HG03103 (cell line): Measurements from ENCODE around the gene OMP.
"Not testable (repeated sequence)": the region's sequence is repeated elsewhere in the genome, so short reads cannot be mapped to it uniquely, and the experiment has no call there.

Experiments
- ATAC-seq: cut with Tn5 transposase; IDR thresholded peaks from one replicate; pipeline ENCODE4 v1.9.1; 2021; ENCODE audit warnings: low read depth; ENCODE audit not compliant: unreplicated experiment

Gene OMP, protein sequence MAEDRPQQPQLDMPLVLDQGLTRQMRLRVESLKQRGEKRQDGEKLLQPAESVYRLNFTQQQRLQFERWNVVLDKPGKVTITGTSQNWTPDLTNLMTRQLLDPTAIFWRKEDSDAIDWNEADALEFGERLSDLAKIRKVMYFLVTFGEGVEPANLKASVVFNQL

GRCh38 chr11:77102246-77103210 lies at the start of gene OMP:
Gene OMP (plus strand): TSS chr11:77102840. CDS start chr11:77102840, 0 bp downstream.
- no peak for ATAC-seq

GRCh38 chr11:77053217-77054015 lies 49.2 kb upstream of the OMP start:
- ATAC-seq: no peak

DNA sequence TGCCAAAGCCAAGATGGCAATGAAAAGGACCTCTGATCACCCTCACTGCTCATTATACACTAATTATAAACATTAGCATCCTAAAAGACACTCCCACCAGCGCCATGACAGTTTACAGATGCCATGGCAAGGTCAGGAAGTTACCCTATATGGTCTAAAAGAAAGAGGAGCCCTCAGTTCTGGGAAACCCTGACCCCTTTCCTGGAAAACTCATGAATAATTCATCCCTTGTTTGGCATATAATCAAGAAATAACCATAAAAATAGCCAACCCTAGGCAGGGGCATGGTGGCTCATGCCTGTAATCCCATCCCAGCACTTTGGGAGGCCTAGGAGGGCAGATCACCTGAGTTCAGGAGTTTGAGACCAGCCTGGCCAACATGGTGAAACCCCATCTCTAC lies 48.6 kb upstream of the OMP start:
- no peak for ATAC-seq

- no peak for ATAC-seq
These were observed 47.5 kb upstream of the OMP start for GRCh38 chr11:77055101-77055561.

DNA sequence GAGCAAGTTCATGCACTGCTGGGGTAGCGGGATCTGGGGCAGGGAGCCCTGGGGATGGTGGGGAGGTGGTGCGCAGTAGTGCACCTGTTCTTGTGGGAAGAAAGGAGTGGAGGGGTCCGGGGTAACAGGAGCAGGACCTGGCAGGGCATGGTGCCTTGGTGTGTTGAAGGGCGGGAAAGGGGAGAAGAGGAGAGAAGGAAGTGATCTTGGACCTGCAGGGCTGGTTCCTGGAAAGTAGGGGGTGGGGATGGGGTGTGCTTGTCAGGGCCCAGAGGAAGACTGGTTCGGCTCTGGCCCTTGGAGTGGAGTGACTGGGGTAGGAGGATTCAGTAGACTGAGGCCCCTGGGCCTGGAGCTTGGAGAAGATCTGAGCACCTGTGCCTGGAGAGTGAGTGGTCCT lies 46.7 kb upstream of the OMP start:
- no peak for ATAC-seq

DNA sequence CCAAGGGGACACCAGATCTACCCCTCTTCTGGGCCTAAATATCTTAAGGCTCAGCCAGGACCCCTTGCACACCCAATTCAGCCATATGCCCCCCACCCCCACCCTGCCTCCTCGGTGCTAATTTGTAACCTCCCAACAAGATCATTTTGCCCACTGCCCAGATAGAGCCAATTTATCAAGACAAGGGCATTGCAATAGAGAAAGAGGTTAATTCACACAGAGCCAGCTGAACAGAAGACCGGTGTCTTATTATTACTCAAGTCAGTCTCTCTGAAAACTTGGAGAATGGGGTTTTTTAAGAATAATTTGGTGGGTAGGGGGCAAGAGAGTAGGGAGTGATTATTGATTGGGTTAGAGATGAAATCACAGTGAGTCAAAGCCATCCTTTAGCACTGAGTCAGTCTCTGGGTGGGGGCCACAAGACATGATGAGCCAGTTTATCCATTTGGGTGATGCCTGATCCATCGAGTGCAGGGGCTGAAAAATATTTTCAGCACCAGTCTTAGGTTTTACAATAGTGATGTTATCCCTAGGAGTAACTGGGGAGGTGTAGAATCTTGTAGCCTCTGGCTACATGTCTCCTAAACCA lies 45.7 kb upstream of the OMP start:
- no peak for ATAC-seq

DNA sequence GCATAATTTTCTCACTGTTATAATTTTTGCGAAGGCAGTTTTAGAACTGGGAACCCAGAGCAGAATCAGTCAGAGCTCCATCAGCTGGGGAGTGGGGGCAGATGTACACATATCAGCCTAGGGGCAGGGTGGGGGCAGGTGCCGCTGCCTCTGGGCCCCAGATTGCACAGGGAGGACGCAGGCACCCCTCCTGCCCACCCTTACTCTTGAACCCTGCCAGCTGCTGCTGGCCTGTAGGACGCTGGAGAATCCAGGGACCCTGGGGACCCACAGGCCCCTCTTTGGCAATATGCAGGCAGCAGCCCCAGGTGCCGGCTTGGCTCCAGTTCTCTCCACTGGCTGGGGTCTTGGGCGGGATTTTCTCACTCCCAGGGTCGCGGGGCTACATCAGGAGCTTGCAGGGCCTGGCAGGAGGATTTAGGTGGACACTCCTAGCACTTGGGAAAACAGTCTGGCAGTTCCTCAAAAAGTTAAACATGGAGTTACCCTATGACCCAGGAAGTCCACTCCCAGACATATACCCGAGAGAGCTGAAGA lies 44.6 kb upstream of the OMP start:
- ATAC-seq: no peak

DNA sequence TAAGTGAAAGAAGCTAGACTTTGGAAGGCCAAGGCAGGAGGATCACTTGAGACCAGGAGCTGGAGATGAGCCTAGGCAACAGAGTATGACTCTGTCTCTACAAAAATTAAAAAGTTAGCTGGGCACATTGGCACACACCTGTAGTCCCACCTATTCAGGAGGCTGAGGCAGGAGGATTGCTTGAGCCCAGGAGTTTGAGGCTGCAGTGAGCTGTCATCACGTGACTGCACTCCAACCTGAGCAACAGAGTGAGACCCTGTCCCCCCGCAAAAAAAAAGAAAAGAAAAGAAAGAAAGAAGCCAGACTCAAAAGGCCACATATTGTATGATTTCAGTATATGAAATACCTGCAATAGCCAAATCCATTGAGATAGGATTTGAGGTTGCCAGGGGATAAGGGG lies 43.7 kb upstream of the OMP start:
- ATAC-seq: no peak

DNA sequence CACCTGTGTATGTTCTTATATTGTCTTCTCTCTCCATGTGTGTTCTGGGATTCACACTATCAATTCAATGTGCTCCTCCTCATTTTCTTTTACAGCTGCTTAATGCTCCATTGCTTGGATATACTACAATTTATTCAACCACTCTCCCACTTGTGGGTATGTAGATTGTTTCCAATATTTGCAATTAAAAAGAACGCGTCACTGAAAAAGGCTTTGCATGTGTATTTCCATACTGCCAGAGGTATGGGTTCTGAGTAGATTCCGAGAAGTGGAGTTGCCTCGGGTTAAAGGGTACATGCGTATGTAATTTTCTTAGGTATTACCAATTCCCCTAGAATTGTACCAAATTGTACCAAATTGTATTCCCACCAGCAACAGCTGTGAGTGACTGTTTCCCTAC lies 42.8 kb upstream of the OMP start:
- ATAC-seq: no peak

DNA sequence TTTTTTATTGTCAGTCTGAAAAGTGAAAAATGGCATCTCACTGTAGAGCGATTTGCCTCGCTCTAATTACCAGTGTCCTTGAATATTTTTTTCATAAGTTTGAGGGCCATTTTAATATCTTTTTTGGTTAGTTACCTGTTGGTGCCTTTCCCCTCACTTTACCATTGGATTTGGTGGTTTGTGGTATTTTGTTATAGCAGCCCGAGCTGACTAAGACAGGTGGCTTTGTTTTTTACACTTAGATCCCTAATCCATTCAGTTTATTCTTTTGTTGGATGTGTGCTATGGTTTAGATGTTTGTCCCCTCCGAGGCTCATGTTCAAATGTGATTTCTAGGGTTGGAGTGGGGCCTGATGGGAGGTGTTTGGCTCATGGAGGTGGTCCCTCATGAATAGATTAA lies 42.4 kb upstream of the OMP start:
- ATAC-seq: no peak

GRCh38 chr11:77061258-77061657 lies 41.4 kb upstream of the OMP start:
- not testable (repeated sequence) for ATAC-seq

GRCh38 chr11:77062924-77063323 lies 39.7 kb upstream of the OMP start:
- ATAC-seq: no peak

DNA sequence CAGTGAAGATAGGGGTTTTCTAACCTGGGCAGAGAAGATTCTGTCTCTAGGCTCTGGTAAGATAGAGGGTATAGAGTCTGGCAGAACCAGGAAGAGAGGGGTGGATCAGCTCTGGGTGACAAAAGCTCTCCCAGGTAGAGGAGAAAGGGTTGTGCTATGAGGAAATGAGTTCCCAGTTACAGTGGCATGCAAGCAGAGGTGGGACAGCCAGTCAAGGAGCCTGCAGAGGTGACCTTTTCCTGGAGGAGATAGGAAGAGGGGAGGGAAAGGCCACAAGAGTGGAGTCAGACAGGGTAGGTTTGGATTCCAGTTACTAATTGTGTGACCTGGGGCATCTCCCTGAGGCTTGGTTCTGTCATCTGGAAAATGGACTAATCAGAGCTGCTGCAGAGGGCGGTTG lies 39.2 kb upstream of the OMP start:
- no peak for ATAC-seq

- no peak for ATAC-seq
These were observed 38.8 kb upstream of the OMP start for GRCh38 chr11:77063861-77064260.

- no peak for ATAC-seq
These were observed 37.9 kb upstream of the OMP start for GRCh38 chr11:77064648-77065217.

DNA sequence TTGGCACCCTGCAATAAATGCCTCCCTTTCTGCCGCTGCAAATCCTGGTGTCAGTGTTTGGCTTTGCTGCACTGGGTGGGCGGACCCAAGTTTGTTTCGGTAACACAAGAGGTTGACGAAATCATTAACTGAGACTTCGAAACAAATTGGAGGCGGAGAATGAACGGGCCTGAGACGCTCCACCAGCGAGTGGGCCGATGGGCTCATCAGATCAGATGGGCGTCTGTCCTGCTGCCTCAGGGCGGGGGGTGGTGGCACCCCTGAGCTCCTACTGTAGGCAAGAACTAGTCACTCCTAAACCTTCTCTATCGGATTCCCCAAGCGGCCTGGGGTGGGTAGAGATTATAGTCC lies 36.8 kb upstream of the OMP start:
- ATAC-seq: no peak

DNA sequence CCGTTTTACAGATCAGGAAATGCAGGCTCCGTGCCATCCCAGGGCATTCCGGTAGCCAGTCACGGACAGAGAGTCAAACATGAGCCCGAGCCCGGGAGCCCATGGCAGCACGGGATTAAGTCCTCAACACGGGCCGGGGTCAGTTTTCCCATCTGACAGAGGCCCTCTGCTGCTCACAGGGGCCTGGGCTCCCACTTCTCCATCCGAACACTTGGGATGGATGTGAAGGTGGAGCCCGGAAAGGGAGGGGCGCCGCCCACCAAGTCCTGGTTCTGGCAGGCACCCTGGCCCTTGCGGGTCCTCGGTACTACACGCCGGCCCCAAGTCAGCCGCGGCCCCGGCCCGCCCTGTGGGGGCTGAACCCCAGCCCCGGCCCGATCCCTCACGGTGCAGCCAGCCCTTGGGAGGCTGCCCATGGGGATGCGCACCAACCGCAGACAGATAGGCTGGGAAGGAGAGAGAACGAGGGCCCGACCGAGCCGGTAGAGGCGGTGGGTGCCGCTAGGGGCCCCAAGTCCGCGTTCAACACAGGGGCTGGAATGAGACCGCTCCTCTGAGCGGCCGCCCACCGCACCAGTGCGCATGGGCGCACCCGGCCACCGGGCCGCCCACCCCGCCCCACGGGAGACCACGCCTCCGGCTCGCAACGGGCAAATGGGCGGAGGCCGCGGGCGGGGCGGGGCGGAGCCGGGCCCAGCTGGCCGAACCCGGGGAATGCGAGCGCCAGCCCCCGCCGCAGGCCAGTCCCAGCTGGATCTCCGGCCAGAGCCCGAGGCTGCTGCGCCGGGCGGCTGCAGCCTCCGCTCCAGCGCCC lies 36.2 kb upstream of the OMP start, which contains the start of gene CAPN5:
TSS of gene CAPN5 (plus strand) at position 743 of the 814 bp plus-strand sequence. CDS start 17,916 bp downstream, outside the sequence.
- ATAC-seq: peak; percentile 84

GRCh38 chr11:77067861-77068443 lies 34.7 kb upstream of the OMP start:
- no peak for ATAC-seq
